K562 (cell line): Measurements from ENCODE around the gene IRF1. TPM values are rescaled to one million over a fixed set of nuclear protein-coding genes. Genes with fewer than 3 reads are reported as not detected.
A peak's percentile ranks its signal among the peaks of the same experiment; 100 is the strongest.

Experiments used
- BRD9 ChIP-seq: fragments of 450-650 bp; IDR thresholded peaks from 2 replicates; pipeline ENCODE4 v1.6.1; 2018; ENCODE audit warnings: low read depth; ENCODE audit not compliant: partially characterized antibody
- CBFA2T2 ChIP-seq: fragments of 450-650 bp; conservative IDR thresholded peaks from 2 replicates; pipeline ENCODE4 v1.6.1; 2017; ENCODE audit warnings: mild to moderate bottlenecking
- DEAF1 ChIP-seq: fragments of 450-650 bp; formaldehyde crosslinking; IDR thresholded peaks from 2 replicates; pipeline ENCODE4 v1.4.0; 2020; ENCODE audit warnings: mild to moderate bottlenecking, moderate library complexity
- EP300 ChIP-seq: IDR thresholded peaks from 2 replicates; pipeline ENCODE4 v1.6.1; 2012; ENCODE audit warnings: low read length, improper control_type of control experiment
- HCFC1 ChIP-seq: IDR thresholded peaks from 2 replicates; pipeline ENCODE4 v1.6.1; 2012; ENCODE audit warnings: low read depth, low read length, improper control_type of control experiment
- JUND ChIP-seq, 2 experiments: IDR thresholded peaks; 2 replicates in 1 of 2; 3 replicates in 1 of 2; pipeline ENCODE4 v1.6.1; 2011; ENCODE audit warnings: borderline replicate concordance in 2 of 2, low read depth in 2 of 2, low read length in 2 of 2, improper control_type of control experiment in 1 of 2, missing biosample characterization in 1 of 2, missing genetic modification characterization in 1 of 2, missing genetic modification reagents in 1 of 2
- STAG1 ChIP-seq: sonication (generic); formaldehyde crosslinking; IDR thresholded peaks from 2 replicates; pipeline ENCODE4 v1.5.0; 2020; ENCODE audit warnings: missing genetic modification reagents, borderline replicate concordance
- TEAD4 ChIP-seq, 2 experiments: sonication (generic) in 1 of 2; formaldehyde crosslinking in 1 of 2; IDR thresholded peaks; 2 replicates each; pipeline versions ENCODE4 v1.6.1 to v1.8.0; 2012 to 2022; ENCODE audit warnings: borderline replicate concordance in 1 of 2, inconsistent platforms in 1 of 2, low read length in 1 of 2, mild to moderate bottlenecking in 1 of 2, missing genetic modification reagents in 1 of 2
- ZBTB17 ChIP-seq: fragments of 450-650 bp; formaldehyde crosslinking; IDR thresholded peaks from 2 replicates; pipeline ENCODE4 v1.4.0; 2020; ENCODE audit warnings: mild to moderate bottlenecking
- ZNF146 ChIP-seq: IDR thresholded peaks from one replicate; pipeline ENCODE4 v1.6.1; 2018; ENCODE audit warnings: missing compliant biosample characterization; ENCODE audit not compliant: unreplicated experiment
- ZNF583 ChIP-seq: fragments of 250-450 bp; sonication (Bioruptor Pico); IDR thresholded peaks from 2 replicates; pipeline ENCODE4 v1.4.0; 2020
- polyA plus RNA-seq, 8 experiments: library from polyadenylated mRNA; depleted of rRNA in 4 of 8; stranded (reverse) in 5 of 8; unstranded in 3 of 8; fragments of >200 nt; fragmentation: Nextera tagmentation in 2 of 8; fragmentation: Illumina TruSeq in 1 of 8; extraction: Ambion mirVana in 2 of 8; extraction: Trizol in 1 of 8; gene quantifications; 2 replicates each; pipeline versions ENCODE4 v1.2.1 to v1.2.3, GENCODE V29; 2011 to 2014; ENCODE audit warnings: inconsistent platforms in 1 of 8, missing spikeins in 1 of 8
- total RNA-seq, 7 experiments: library from RNA; depleted of rRNA in 6 of 7; stranded (reverse); fragments of >200 nt in 6 of 7; fragmentation: Illumina TruSeq in 2 of 7; extraction: Trizol in 2 of 7; gene quantifications; 2 replicates each; pipeline versions ENCODE4 v1.2.1 to v1.2.3, GENCODE V29; 2011 to 2021; ENCODE audit warnings: low replicate concordance in 1 of 7
- TF ChIP-seq, protein P1 (sequence below): sonication (generic); formaldehyde crosslinking; IDR thresholded peaks from 2 replicates; pipeline ENCODE4 v1.8.1; 2023; ENCODE audit warnings: missing genetic modification reagents, mild to moderate bottlenecking, borderline replicate concordance
- TF ChIP-seq, protein P2 (sequence below): sonication (generic); formaldehyde crosslinking; IDR thresholded peaks from 2 replicates; pipeline ENCODE4 v1.8.0; 2022; ENCODE audit warnings: missing genetic modification reagents, mild to moderate bottlenecking, moderate library complexity, borderline replicate concordance
- TF ChIP-seq, protein P3 (sequence below), 2 experiments: fragments of 450-650 bp in 1 of 2; IDR thresholded peaks; 2 replicates each; pipeline ENCODE4 v1.6.1; 2011 to 2017; ENCODE audit warnings: low read depth in 2 of 2, antibody characterized with exemption in 1 of 2, borderline replicate concordance in 1 of 2, low read length in 1 of 2, mild to moderate bottlenecking in 1 of 2, mixed read lengths in 1 of 2; ENCODE audit not compliant: control insufficient read depth in 1 of 2

IRF1 gene
- total and polyA plus RNA-seq, 9 of the 15 experiments (the other 6 are each of a cell fraction or from before 2014, with no cell fraction given) = 1.1 to 12.3 (median 5.9) TPM

DNA sequence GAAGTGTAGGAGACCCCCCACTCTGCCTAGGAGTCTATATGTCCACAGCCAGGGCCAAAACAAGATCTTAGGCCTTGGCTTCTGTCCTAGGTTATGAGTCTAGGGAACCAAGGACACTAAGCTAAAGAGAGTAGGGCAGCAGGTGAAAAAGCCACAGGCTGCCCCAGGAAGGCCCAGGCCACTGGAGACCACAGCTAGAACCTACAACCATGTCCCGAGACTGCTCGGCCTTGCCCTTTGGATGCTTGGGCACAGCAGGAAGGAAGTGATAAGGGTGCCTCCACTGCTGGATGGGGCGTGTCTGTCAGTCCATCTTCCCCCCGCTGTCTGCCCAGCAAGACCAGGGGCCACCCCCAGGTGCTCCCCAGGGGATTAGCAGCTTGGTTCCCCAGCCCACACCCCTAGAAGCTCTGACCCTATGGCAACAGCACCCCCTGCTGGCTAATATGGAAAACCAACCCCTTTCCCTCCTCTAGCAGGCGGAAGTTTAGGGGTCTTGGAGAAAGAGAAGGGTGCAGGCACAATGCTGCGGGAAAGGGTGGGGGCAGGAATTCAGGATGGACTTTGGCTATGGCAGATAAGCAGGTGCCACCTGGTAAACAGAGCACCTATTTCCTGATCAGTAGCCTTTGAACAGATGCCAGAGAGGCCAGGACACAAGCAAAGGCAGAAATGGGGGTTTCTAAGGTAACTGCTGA lies 10.5 kb upstream of the IRF1 start (continued):
- TF ChIP-seq, protein P1, sequence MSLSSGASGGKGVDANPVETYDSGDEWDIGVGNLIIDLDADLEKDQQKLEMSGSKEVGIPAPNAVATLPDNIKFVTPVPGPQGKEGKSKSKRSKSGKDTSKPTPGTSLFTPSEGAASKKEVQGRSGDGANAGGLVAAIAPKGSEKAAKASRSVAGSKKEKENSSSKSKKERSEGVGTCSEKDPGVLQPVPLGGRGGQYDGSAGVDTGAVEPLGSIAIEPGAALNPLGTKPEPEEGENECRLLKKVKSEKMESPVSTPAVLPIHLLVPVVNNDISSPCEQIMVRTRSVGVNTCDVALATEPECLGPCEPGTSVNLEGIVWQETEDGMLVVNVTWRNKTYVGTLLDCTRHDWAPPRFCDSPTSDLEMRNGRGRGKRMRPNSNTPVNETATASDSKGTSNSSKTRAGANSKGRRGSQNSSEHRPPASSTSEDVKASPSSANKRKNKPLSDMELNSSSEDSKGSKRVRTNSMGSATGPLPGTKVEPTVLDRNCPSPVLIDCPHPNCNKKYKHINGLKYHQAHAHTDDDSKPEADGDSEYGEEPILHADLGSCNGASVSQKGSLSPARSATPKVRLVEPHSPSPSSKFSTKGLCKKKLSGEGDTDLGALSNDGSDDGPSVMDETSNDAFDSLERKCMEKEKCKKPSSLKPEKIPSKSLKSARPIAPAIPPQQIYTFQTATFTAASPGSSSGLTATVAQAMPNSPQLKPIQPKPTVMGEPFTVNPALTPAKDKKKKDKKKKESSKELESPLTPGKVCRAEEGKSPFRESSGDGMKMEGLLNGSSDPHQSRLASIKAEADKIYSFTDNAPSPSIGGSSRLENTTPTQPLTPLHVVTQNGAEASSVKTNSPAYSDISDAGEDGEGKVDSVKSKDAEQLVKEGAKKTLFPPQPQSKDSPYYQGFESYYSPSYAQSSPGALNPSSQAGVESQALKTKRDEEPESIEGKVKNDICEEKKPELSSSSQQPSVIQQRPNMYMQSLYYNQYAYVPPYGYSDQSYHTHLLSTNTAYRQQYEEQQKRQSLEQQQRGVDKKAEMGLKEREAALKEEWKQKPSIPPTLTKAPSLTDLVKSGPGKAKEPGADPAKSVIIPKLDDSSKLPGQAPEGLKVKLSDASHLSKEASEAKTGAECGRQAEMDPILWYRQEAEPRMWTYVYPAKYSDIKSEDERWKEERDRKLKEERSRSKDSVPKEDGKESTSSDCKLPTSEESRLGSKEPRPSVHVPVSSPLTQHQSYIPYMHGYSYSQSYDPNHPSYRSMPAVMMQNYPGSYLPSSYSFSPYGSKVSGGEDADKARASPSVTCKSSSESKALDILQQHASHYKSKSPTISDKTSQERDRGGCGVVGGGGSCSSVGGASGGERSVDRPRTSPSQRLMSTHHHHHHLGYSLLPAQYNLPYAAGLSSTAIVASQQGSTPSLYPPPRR (CRISPR knock-in tag) = no peak
- TF ChIP-seq CBFA2T2 = 0 out of 2 replicates have a peak, but pooled peaks have one; percentile 26
- TF ChIP-seq ZBTB17 (CRISPR knock-in tag) = 0 out of 2 replicates have a peak, but pooled peaks have one; percentile 49
- TF ChIP-seq STAG1 (CRISPR knock-in tag) = peak; percentile 93
- TF ChIP-seq, protein P2, sequence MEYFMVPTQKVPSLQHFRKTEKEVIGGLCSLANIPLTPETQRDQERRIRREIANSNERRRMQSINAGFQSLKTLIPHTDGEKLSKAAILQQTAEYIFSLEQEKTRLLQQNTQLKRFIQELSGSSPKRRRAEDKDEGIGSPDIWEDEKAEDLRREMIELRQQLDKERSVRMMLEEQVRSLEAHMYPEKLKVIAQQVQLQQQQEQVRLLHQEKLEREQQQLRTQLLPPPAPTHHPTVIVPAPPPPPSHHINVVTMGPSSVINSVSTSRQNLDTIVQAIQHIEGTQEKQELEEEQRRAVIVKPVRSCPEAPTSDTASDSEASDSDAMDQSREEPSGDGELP = peak; percentile 58; the same call in 1 of the 2 replicates
- 0 out of 2 replicates have a peak, but pooled peaks have one; percentile 14 for TF ChIP-seq HCFC1
- TF ChIP-seq, protein P3, sequence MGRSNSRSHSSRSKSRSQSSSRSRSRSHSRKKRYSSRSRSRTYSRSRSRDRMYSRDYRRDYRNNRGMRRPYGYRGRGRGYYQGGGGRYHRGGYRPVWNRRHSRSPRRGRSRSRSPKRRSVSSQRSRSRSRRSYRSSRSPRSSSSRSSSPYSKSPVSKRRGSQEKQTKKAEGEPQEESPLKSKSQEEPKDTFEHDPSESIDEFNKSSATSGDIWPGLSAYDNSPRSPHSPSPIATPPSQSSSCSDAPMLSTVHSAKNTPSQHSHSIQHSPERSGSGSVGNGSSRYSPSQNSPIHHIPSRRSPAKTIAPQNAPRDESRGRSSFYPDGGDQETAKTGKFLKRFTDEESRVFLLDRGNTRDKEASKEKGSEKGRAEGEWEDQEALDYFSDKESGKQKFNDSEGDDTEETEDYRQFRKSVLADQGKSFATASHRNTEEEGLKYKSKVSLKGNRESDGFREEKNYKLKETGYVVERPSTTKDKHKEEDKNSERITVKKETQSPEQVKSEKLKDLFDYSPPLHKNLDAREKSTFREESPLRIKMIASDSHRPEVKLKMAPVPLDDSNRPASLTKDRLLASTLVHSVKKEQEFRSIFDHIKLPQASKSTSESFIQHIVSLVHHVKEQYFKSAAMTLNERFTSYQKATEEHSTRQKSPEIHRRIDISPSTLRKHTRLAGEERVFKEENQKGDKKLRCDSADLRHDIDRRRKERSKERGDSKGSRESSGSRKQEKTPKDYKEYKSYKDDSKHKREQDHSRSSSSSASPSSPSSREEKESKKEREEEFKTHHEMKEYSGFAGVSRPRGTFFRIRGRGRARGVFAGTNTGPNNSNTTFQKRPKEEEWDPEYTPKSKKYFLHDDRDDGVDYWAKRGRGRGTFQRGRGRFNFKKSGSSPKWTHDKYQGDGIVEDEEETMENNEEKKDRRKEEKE (IDR thresholded peaks at IDR 0.05; ENCODE audit: borderline replicate concordance in 1 of 2, control insufficient read depth in 1 of 2, low read depth in 2 of 2, low read length in 1 of 2) = no peak
- 0 out of 2 replicates have a peak, but pooled peaks have one; percentile 29 for TF ChIP-seq JUND (IDR thresholded peaks at IDR 0.05; ENCODE audit: borderline replicate concordance, low read depth, low read length)
- TF ChIP-seq JUND (tag; IDR thresholded peaks at IDR 0.05; ENCODE audit: borderline replicate concordance, low read depth, low read length) = no peak
- TF ChIP-seq EP300 = peak; percentile 26; the same call in 1 of the 2 replicates
- TF ChIP-seq ZNF146 (CRISPR knock-in tag) = no peak
- peak; percentile 65 for TF ChIP-seq BRD9
- peak; percentile 96 for TF ChIP-seq DEAF1 (CRISPR knock-in tag)
- peak; percentile 6; the same call in 1 of the 2 replicates for TF ChIP-seq TEAD4 (IDR thresholded peaks at IDR 0.05; ENCODE audit: low read length)
- TF ChIP-seq TEAD4 (CRISPR knock-in tag; IDR thresholded peaks at IDR 0.05; ENCODE audit: borderline replicate concordance) = no peak
- TF ChIP-seq ZNF583 = 0 out of 2 replicates have a peak, but pooled peaks have one; percentile 42
